ENCODE data around the gene RNASE13. TPM values are rescaled to one million over a fixed set of nuclear protein-coding genes. Genes with fewer than 3 reads are reported as not detected.

The RNASE13 gene
- total RNA-seq, 1 experiment from 2014 or later = 0.15 TPM

DNA sequence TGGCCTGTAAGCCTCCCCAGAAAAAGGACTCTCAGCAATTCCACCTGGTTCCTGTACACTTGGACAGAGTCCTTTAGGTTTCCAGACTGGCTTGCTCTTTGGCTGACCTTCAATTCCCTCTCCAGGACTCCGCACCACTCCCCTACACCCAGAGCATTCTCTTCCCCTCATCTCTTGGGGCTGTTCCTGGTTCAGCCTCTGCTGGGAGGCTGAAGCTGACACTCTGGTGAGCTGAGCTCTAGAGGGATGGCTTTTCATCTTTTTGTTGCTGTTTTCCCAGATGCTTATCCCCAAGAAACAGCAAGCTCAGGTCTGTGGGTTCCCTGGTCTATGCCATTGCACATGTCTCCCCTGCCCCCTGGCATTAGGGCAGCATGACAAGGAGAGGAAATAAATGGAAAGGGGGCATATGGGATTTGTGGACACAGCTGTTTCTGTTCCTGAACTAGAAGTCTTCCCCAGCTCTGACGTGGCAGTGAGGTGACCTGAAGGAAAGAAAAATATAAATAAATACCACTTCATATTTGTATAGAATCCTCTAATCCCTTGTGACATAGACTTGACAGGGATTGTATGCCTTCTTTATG, 8.9 kb upstream of the RNASE13 start:
- POLR2A ChIA-PET = no interaction called here
- no peaks in the 10 kb centered on the region for H3K9me3 ChIP-seq (ENCODE audit: control insufficient read depth in 1 of 2, insufficient read depth in 1 of 2, low read depth in 1 of 2, low read length in 2 of 2)
- no peaks in the 10 kb centered on the region for H3K9me2 ChIP-seq (ENCODE audit: insufficient read depth)
- H2AFZ ChIP-seq (ENCODE audit: low read depth, low read length, poor library complexity, severe bottlenecking) = no peak overlapping the region
- CTCF ChIA-PET = interaction anchor here (1.2 to 5.4 kb wide), 2 partner anchors 23 to 28 kb away, joined by 3 to 148 read pairs; no protein-coding TSS in a partner anchor
- no peak overlapping the region for H3K9ac ChIP-seq (ENCODE audit: low read length)
- H3K27me3 ChIP-seq (ENCODE audit: insufficient read depth, low read length) = no peaks in the 10 kb centered on the region
- TF ChIP-seq ELF1 (IDR thresholded peaks at IDR 0.05; ENCODE audit: borderline replicate concordance, low read depth) = no peak
- no peak for TF ChIP-seq EZH2phosphoT487 (IDR thresholded peaks at IDR 0.05; ENCODE audit: borderline replicate concordance)
- no peak for TF ChIP-seq TCF7L2 (IDR thresholded peaks at IDR 0.05; ENCODE audit: borderline replicate concordance, extremely low read depth, insufficient read depth, insufficient read length)
- TF ChIP-seq SIN3A (IDR thresholded peaks at IDR 0.05; ENCODE audit: low read depth) = no peak
- TF ChIP-seq, protein P1, sequence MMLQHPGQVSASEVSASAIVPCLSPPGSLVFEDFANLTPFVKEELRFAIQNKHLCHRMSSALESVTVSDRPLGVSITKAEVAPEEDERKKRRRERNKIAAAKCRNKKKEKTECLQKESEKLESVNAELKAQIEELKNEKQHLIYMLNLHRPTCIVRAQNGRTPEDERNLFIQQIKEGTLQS (IDR thresholded peaks at IDR 0.05) = no peak
- no peaks in the 10 kb centered on the region for H3K4me1 ChIP-seq (ENCODE audit: control insufficient read depth in 1 of 2, insufficient read depth in 2 of 2, low read length in 2 of 2)
- no peaks in the 10 kb centered on the region for H3K36me3 ChIP-seq (ENCODE audit: control insufficient read depth in 1 of 2, insufficient read depth in 2 of 2, low read length in 2 of 2)
- no TSS peak for BruUV-seq (replicated peaks)
- intact Hi-C loops (cut with micrococcal nuclease) = no loop called here
- no peak for ATAC-seq
- no peak overlapping the region for H3K4me2 ChIP-seq (ENCODE audit: low read length)
- H3K27ac ChIP-seq (ENCODE audit: low read depth, low read length) = no peak overlapping the region
- H4K20me1 ChIP-seq (ENCODE audit: insufficient read depth) = no peaks in the 10 kb centered on the region
- no peaks in the 10 kb centered on the region for H3K79me2 ChIP-seq (ENCODE audit: insufficient read depth, low read length)
- no peak for DNase-seq (ENCODE audit: low read depth, low spot score)
- RAD21 ChIA-PET (ENCODE audit: low non-redundant PET in 1 of 2, low total read pairs in 2 of 2, uncharacterized antibody in 2 of 2, unreplicated experiment in 2 of 2) = interaction anchor here (0.9 to 1.2 kb wide), 2 partner anchors 29 kb away, joined by 4 read pairs; no protein-coding TSS in a partner anchor
- H3K4me3 ChIP-seq (replicated peaks in 1 of 2; ENCODE audit: low read depth in 1 of 2, low read length in 2 of 2) = no peak overlapping the region

DNA sequence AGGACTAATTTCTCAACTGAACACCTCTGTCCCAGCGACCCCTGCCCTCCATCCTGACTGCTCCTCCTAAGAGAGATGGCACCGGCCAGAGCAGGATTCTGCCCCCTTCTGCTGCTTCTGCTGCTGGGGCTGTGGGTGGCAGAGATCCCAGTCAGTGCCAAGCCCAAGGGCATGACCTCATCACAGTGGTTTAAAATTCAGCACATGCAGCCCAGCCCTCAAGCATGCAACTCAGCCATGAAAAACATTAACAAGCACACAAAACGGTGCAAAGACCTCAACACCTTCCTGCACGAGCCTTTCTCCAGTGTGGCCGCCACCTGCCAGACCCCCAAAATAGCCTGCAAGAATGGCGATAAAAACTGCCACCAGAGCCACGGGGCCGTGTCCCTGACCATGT, 8.3 kb upstream of the RNASE13 start:
- POLR2A ChIA-PET = no interaction called here
- Histone ChIP-seq H3K27ac (ENCODE audit: low read depth, low read length) (no peak overlapping the region), H4K20me1 (ENCODE audit: insufficient read depth) (no peaks in the 10 kb centered on the region), H3K4me3 (replicated peaks in 1 of 2; ENCODE audit: low read depth in 1 of 2, low read length in 2 of 2) (no peak overlapping the region), H3K4me2 (ENCODE audit: low read length) (no peak overlapping the region), H3K4me1 (ENCODE audit: control insufficient read depth in 1 of 2, insufficient read depth in 2 of 2, low read length in 2 of 2) (no peaks in the 10 kb centered on the region), H3K79me2 (ENCODE audit: insufficient read depth, low read length) (no peaks in the 10 kb centered on the region), H3K9me3 (ENCODE audit: control insufficient read depth in 1 of 2, insufficient read depth in 1 of 2, low read depth in 1 of 2, low read length in 2 of 2) (no peaks in the 10 kb centered on the region), H3K27me3 (ENCODE audit: insufficient read depth, low read length) (no peaks in the 10 kb centered on the region), H3K9ac (ENCODE audit: low read length) (no peak overlapping the region), H3K36me3 (ENCODE audit: control insufficient read depth in 1 of 2, insufficient read depth in 2 of 2, low read length in 2 of 2) (no peaks in the 10 kb centered on the region), H3K9me2 (ENCODE audit: insufficient read depth) (no peaks in the 10 kb centered on the region), H2AFZ (ENCODE audit: low read depth, low read length, poor library complexity, severe bottlenecking) (no peak overlapping the region)
- CTCF ChIA-PET = interaction anchor here (5.4 kb wide), 1 partner anchor 28 kb away, joined by 148 read pairs; no protein-coding TSS in a partner anchor
- RAD21 ChIA-PET (ENCODE audit: low non-redundant PET in 1 of 2, low total read pairs in 2 of 2, uncharacterized antibody in 2 of 2, unreplicated experiment in 2 of 2) = interaction anchor here (0.9 to 1.2 kb wide), 2 partner anchors 28 kb away, joined by 4 read pairs; no protein-coding TSS in a partner anchor
- BruUV-seq (replicated peaks) = no TSS peak
- DNase-seq (ENCODE audit: low read depth, low spot score) (no peak), ATAC-seq (no peak)
- intact Hi-C loops (cut with micrococcal nuclease) = no loop called here
- TF ChIP-seq, protein P2, sequence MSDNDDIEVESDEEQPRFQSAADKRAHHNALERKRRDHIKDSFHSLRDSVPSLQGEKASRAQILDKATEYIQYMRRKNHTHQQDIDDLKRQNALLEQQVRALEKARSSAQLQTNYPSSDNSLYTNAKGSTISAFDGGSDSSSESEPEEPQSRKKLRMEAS (IDR thresholded peaks at IDR 0.05) = no peak
- TF ChIP-seq, protein P3, sequence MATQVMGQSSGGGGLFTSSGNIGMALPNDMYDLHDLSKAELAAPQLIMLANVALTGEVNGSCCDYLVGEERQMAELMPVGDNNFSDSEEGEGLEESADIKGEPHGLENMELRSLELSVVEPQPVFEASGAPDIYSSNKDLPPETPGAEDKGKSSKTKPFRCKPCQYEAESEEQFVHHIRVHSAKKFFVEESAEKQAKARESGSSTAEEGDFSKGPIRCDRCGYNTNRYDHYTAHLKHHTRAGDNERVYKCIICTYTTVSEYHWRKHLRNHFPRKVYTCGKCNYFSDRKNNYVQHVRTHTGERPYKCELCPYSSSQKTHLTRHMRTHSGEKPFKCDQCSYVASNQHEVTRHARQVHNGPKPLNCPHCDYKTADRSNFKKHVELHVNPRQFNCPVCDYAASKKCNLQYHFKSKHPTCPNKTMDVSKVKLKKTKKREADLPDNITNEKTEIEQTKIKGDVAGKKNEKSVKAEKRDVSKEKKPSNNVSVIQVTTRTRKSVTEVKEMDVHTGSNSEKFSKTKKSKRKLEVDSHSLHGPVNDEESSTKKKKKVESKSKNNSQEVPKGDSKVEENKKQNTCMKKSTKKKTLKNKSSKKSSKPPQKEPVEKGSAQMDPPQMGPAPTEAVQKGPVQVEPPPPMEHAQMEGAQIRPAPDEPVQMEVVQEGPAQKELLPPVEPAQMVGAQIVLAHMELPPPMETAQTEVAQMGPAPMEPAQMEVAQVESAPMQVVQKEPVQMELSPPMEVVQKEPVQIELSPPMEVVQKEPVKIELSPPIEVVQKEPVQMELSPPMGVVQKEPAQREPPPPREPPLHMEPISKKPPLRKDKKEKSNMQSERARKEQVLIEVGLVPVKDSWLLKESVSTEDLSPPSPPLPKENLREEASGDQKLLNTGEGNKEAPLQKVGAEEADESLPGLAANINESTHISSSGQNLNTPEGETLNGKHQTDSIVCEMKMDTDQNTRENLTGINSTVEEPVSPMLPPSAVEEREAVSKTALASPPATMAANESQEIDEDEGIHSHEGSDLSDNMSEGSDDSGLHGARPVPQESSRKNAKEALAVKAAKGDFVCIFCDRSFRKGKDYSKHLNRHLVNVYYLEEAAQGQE (IDR thresholded peaks at IDR 0.05; ENCODE audit: low read depth) = no peak
- TF ChIP-seq, protein P4, sequence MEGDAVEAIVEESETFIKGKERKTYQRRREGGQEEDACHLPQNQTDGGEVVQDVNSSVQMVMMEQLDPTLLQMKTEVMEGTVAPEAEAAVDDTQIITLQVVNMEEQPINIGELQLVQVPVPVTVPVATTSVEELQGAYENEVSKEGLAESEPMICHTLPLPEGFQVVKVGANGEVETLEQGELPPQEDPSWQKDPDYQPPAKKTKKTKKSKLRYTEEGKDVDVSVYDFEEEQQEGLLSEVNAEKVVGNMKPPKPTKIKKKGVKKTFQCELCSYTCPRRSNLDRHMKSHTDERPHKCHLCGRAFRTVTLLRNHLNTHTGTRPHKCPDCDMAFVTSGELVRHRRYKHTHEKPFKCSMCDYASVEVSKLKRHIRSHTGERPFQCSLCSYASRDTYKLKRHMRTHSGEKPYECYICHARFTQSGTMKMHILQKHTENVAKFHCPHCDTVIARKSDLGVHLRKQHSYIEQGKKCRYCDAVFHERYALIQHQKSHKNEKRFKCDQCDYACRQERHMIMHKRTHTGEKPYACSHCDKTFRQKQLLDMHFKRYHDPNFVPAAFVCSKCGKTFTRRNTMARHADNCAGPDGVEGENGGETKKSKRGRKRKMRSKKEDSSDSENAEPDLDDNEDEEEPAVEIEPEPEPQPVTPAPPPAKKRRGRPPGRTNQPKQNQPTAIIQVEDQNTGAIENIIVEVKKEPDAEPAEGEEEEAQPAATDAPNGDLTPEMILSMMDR (IDR thresholded peaks at IDR 0.05 in 2 of 3, conservative IDR thresholded peaks at IDR 0.05 in 1 of 3; ENCODE audit: borderline replicate concordance in 1 of 3, insufficient read depth in 1 of 3, low read depth in 2 of 3, low read length in 2 of 3) = no peak
- TF ChIP-seq EZH2phosphoT487 (IDR thresholded peaks at IDR 0.05; ENCODE audit: borderline replicate concordance) (no peak), ZFX (IDR thresholded peaks at IDR 0.05) (no peak)
- TF ChIP-seq, protein P5, sequence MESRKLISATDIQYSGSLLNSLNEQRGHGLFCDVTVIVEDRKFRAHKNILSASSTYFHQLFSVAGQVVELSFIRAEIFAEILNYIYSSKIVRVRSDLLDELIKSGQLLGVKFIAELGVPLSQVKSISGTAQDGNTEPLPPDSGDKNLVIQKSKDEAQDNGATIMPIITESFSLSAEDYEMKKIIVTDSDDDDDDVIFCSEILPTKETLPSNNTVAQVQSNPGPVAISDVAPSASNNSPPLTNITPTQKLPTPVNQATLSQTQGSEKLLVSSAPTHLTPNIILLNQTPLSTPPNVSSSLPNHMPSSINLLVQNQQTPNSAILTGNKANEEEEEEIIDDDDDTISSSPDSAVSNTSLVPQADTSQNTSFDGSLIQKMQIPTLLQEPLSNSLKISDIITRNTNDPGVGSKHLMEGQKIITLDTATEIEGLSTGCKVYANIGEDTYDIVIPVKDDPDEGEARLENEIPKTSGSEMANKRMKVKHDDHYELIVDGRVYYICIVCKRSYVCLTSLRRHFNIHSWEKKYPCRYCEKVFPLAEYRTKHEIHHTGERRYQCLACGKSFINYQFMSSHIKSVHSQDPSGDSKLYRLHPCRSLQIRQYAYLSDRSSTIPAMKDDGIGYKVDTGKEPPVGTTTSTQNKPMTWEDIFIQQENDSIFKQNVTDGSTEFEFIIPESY (IDR thresholded peaks at IDR 0.05; ENCODE audit: extremely low read depth, insufficient replicate concordance, low read length) = no peak
